HG02938 (cell line): ENCODE measurements around the gene INS.
"Not testable (repeated sequence)": the region's sequence is repeated elsewhere in the genome, so short reads cannot be mapped to it uniquely, and the experiment has no call there.

Source experiments
- ATAC-seq: cut with Tn5 transposase; IDR thresholded peaks from one replicate; pipeline ENCODE4 v1.9.1; 2021; ENCODE audit warnings: mild to moderate bottlenecking, moderate library complexity; ENCODE audit not compliant: unreplicated experiment

The INS gene

GRCh38 chr11:2135648-2136201, 25.3 kb downstream of the INS start:
- no peak for ATAC-seq

- no peak for ATAC-seq
Observed at GRCh38 chr11:2135018-2135569, 25.9 kb downstream of the INS start.

GRCh38 chr11:2134022-2135010, 26.7 kb downstream of the INS start:
- no peak for ATAC-seq

- ATAC-seq = no peak
Observed at GRCh38 chr11:2133241-2134021, 27.6 kb downstream of the INS start.

GRCh38 chr11:2132874-2133240, 28.2 kb downstream of the INS start:
- no peak for ATAC-seq

- no peak for ATAC-seq
Observed at GRCh38 chr11:2132246-2132645, 28.8 kb downstream of the INS start.

GRCh38 chr11:2131371-2132236, 29.4 kb downstream of the INS start:
- no peak for ATAC-seq

GRCh38 chr11:2130881-2131352, 30.1 kb downstream of the INS start:
- ATAC-seq = no peak

GRCh38 chr11:2129699-2130366, 31.2 kb downstream of the INS start:
- ATAC-seq = no peak

GRCh38 chr11:2129308-2129698, 31.7 kb downstream of the INS start:
- no peak for ATAC-seq

GRCh38 chr11:2128511-2129307, 32.3 kb downstream of the INS start:
- ATAC-seq = no peak

- ATAC-seq = no peak
Observed at GRCh38 chr11:2128130-2128510, 32.9 kb downstream of the INS start.

GRCh38 chr11:2127482-2128129, 33.4 kb downstream of the INS start:
- no peak for ATAC-seq

GRCh38 chr11:2126520-2127085, 34.4 kb downstream of the INS start:
- ATAC-seq = no peak

GRCh38 chr11:2124736-2125484, 36.1 kb downstream of the INS start:
- not testable (repeated sequence) for ATAC-seq

- ATAC-seq = no peak
Observed at GRCh38 chr11:2123628-2123960, 37.4 kb downstream of the INS start.

GRCh38 chr11:2122907-2123627, 37.9 kb downstream of the INS start:
- ATAC-seq = no peak
